HL-60 (cell line): Measurements from ENCODE around the gene MYEOV.

Source experiments
- DNase-seq, 2 experiments: peaks; one replicate each; pipeline ENCODE4 v3.0.0-alpha.2; 2010 to 2020; ENCODE audit warnings: low read depth in 1 of 2, low spot score in 1 of 2
- H3K27ac ChIP-seq: fragments of 250-450 bp; sonication (Bioruptor Pico); replicated peaks from 2 replicates; pipeline ENCODE4 v1.5.1; 2020; ENCODE audit warnings: mild to moderate bottlenecking, moderate library complexity
- H3K27me3 ChIP-seq: fragments of 250-450 bp; sonication (Bioruptor Pico); 2 replicates; pipeline ENCODE4 v1.5.1; 2021; ENCODE audit warnings: mild to moderate bottlenecking, moderate library complexity; ENCODE audit not compliant: insufficient read depth, poor library complexity, severe bottlenecking
- H3K4me3 ChIP-seq: replicated peaks from 2 replicates; pipeline ENCODE4 v1.5.1; 2011; ENCODE audit warnings: mild to moderate bottlenecking, control low read depth, low read length; ENCODE audit not compliant: insufficient read depth
- GABPA ChIP-seq: IDR thresholded peaks from 2 replicates; pipeline ENCODE4 v1.6.1; 2012; ENCODE audit warnings: low read depth
- POLR2AphosphoS5 ChIP-seq: IDR thresholded peaks from 2 replicates; pipeline ENCODE4 v1.6.1; 2012; ENCODE audit warnings: low read depth
- REST ChIP-seq: IDR thresholded peaks from 2 replicates; pipeline ENCODE4 v1.6.1; 2012; ENCODE audit warnings: low read depth; ENCODE audit not compliant: insufficient replicate concordance
- SPI1 ChIP-seq: IDR thresholded peaks from 2 replicates; pipeline ENCODE4 v1.6.1; 2012; ENCODE audit warnings: low read depth, mild to moderate bottlenecking, borderline replicate concordance
- TF ChIP-seq, protein P1 (sequence below): IDR thresholded peaks from one replicate; pipeline ENCODE4 v1.5.1; 2011; ENCODE audit warnings: low read length, control low read depth, inconsistent platforms; ENCODE audit not compliant: insufficient read depth

The MYEOV gene

DNA sequence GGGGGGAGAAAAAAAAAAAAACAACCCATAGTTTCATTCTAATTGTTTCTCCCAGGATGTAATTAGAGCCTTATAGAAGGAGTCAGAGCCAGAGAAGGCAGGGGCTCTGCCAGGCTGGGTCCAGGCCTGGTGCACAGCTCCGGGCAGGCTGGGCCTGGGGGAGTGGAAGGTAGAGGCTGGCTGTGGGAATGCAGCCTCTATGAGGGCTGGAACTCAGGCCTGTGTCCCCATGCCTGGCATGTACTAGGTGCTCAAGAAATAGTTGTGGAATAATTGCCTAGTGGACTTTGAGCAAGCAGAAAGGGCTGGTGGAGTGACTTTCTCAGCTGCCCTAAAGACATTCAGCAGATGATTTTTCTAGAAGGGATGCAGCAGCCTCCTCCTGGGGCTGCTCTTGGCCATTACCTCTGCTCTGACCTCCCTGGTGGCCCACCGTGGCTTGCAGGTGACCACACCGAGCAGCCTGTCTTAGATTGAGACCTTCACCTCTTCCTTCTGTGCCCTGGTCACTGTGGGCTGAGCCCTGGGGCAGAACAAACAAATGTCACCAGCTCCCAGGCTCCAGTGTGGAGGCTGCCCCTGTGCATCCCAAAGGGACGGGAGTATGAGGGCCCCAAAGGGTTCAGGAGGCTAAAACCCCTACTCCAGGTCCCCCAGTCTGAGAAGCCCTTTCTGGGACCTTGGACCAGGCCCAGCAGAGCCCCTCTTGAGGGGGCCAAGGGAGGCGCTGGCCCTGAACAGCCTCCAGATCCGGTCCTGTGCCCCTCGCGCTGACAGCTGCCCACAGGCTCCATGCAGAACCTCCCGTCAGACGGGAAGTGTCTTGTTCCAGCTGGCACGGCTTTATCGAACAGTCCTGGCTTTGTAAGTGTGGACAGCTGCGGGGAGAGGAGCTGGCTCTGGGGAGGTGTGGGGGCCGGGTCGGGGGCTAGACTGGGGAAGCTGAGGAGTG is 18.8 kb downstream of the MYEOV start:
- H3K27me3 ChIP-seq = no peaks in the 10 kb centered on the region
- H3K27ac ChIP-seq = peak overlapping the region; percentile 93
- TF ChIP-seq POLR2AphosphoS5 = no peak
- TF ChIP-seq, protein P1, sequence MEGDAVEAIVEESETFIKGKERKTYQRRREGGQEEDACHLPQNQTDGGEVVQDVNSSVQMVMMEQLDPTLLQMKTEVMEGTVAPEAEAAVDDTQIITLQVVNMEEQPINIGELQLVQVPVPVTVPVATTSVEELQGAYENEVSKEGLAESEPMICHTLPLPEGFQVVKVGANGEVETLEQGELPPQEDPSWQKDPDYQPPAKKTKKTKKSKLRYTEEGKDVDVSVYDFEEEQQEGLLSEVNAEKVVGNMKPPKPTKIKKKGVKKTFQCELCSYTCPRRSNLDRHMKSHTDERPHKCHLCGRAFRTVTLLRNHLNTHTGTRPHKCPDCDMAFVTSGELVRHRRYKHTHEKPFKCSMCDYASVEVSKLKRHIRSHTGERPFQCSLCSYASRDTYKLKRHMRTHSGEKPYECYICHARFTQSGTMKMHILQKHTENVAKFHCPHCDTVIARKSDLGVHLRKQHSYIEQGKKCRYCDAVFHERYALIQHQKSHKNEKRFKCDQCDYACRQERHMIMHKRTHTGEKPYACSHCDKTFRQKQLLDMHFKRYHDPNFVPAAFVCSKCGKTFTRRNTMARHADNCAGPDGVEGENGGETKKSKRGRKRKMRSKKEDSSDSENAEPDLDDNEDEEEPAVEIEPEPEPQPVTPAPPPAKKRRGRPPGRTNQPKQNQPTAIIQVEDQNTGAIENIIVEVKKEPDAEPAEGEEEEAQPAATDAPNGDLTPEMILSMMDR = no peak
- TF ChIP-seq SPI1 = no peak
- no peak for TF ChIP-seq REST
- no peak for TF ChIP-seq GABPA
- no peak for DNase-seq
- H3K4me3 ChIP-seq = no peak overlapping the region

GRCh38 chr11:69313992-69314391 is 20.0 kb downstream of the MYEOV start:
- DNase-seq = no peak
- TF ChIP-seq POLR2AphosphoS5 = no peak
- TF ChIP-seq, protein P1 = no peak
- no peak for TF ChIP-seq REST
- no peak for TF ChIP-seq GABPA
- no peak for TF ChIP-seq SPI1
- H3K4me3 ChIP-seq = no peak overlapping the region
- no peak overlapping the region for H3K27ac ChIP-seq
- H3K27me3 ChIP-seq = no peaks in the 10 kb centered on the region

GRCh38 chr11:69314555-69314954 is 20.6 kb downstream of the MYEOV start:
- TF ChIP-seq GABPA (no peak), SPI1 (no peak), REST (no peak), POLR2AphosphoS5 (no peak)
- TF ChIP-seq, protein P1 = no peak
- Histone ChIP-seq H3K4me3 (no peak overlapping the region), H3K27me3 (no peaks in the 10 kb centered on the region), H3K27ac (no peak overlapping the region)
- DNase-seq = no peak
